Measurements from ENCODE around the gene GAPVD1.
"Not testable (repeated sequence)": the region's sequence is repeated elsewhere in the genome, so short reads cannot be mapped to it uniquely, and the experiment has no call there.

Gene GAPVD1

GRCh38 chr9:125374443-125375309 lies 113.0 kb downstream of the GAPVD1 start:
- DNase-seq (ENCODE audit: low read depth in 2 of 2) = peak; percentile 59 to 62

GRCh38 chr9:125375820-125376219 lies 114.2 kb downstream of the GAPVD1 start:
- DNase-seq (ENCODE audit: low read depth in 2 of 2) = no peak

- DNase-seq (ENCODE audit: low read depth in 2 of 2) = no peak
Measured at GRCh38 chr9:125376261-125377226, 114.9 kb downstream of the GAPVD1 start.

- no peak for DNase-seq (ENCODE audit: low read depth in 2 of 2)
Measured at GRCh38 chr9:125377584-125378250, 116.1 kb downstream of the GAPVD1 start.

GRCh38 chr9:125378778-125379177 lies 117.2 kb downstream of the GAPVD1 start:
- no peak for DNase-seq (ENCODE audit: low read depth in 2 of 2)

GRCh38 chr9:125379208-125379607 lies 117.6 kb downstream of the GAPVD1 start:
- no peak for DNase-seq (ENCODE audit: low read depth in 2 of 2)

- no peak for DNase-seq (ENCODE audit: low read depth in 2 of 2)
Measured at GRCh38 chr9:125380406-125380805, 118.8 kb downstream of the GAPVD1 start.

- DNase-seq (ENCODE audit: low read depth in 2 of 2) = no peak
Measured at GRCh38 chr9:125387861-125388524, 126.4 kb downstream of the GAPVD1 start.

- DNase-seq (ENCODE audit: low read depth in 2 of 2) = no peak
Measured at GRCh38 chr9:125388978-125389377, 127.4 kb downstream of the GAPVD1 start.

GRCh38 chr9:125391704-125392103 lies 130.1 kb downstream of the GAPVD1 start:
- DNase-seq (ENCODE audit: low read depth in 2 of 2) = no peak

GRCh38 chr9:125393426-125393825 lies 131.8 kb downstream of the GAPVD1 start:
- no peak for DNase-seq (ENCODE audit: low read depth in 2 of 2)

- no peak for DNase-seq (ENCODE audit: low read depth in 2 of 2)
Measured at GRCh38 chr9:125396799-125397198, 135.2 kb downstream of the GAPVD1 start.

- DNase-seq (ENCODE audit: low read depth in 2 of 2) = no peak
Measured at GRCh38 chr9:125397736-125398135, 136.1 kb downstream of the GAPVD1 start.

- DNase-seq (ENCODE audit: low read depth in 2 of 2) = no peak
Measured at GRCh38 chr9:125398243-125398642, 136.6 kb downstream of the GAPVD1 start.

- DNase-seq (ENCODE audit: low read depth in 2 of 2) = no peak
Measured at GRCh38 chr9:125399165-125399564, 137.5 kb downstream of the GAPVD1 start.

- DNase-seq (ENCODE audit: low read depth in 2 of 2) = no peak
Measured at GRCh38 chr9:125399666-125400065, 138.0 kb downstream of the GAPVD1 start.

- DNase-seq (ENCODE audit: low read depth in 2 of 2) = not testable (repeated sequence)
Measured at GRCh38 chr9:125400232-125400631, 138.6 kb downstream of the GAPVD1 start.

- no peak for DNase-seq (ENCODE audit: low read depth in 2 of 2)
Measured at GRCh38 chr9:125400725-125401716, 139.4 kb downstream of the GAPVD1 start.

GRCh38 chr9:125404733-125405132 lies 143.1 kb downstream of the GAPVD1 start:
- no peak for DNase-seq (ENCODE audit: low read depth in 2 of 2)
